GM12892 (cell line): Measurements from ENCODE around the gene JDP2.

Source experiments
- DNase-seq: peaks from one replicate; pipeline ENCODE4 v3.0.0; 2011; ENCODE audit not compliant: insufficient read length
- FAIRE-seq: peaks from 2 replicates; lab custom pipeline; 2011; peaks lifted over from hg19 to GRCh38; lab: Jason Lieb, UNC
- POLR2A ChIP-seq: IDR thresholded peaks from 2 replicates; pipeline ENCODE4 v1.6.1; 2011; ENCODE audit warnings: low read depth, low read length, control low read depth
- POLR2AphosphoS5 ChIP-seq: IDR thresholded peaks from 2 replicates; pipeline ENCODE4 v1.6.1; 2011; ENCODE audit warnings: low read depth, low read length, control low read depth
- TAF1 ChIP-seq: IDR thresholded peaks from 2 replicates; pipeline ENCODE4 v1.6.1; 2011; ENCODE audit warnings: low read depth, mild to moderate bottlenecking, control low read depth, low read length, borderline replicate concordance

Gene JDP2

DNA sequence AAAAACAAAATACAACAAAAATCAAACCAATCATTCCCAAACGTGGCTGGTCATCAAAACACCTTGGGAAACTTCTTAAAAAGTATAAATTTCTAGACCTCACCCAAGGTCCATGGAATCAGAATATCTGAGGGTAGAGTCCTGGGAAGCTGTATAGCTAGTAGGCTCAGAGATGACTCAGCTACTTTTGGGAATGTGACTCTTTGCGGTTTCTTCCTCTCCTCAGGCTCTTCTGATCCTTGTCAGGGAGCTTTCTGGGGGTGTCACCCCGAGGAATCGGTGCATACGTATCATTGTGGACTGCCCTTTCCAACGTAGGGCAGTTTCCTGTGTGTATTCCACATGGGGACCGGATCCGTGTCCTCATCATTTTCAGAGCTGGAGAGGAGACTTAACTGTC lies 14.8 kb downstream of the JDP2 start:
- no peak for FAIRE-seq
- TF ChIP-seq POLR2A (no peak), TAF1 (no peak), POLR2AphosphoS5 (no peak)
- DNase-seq = no peak

DNA sequence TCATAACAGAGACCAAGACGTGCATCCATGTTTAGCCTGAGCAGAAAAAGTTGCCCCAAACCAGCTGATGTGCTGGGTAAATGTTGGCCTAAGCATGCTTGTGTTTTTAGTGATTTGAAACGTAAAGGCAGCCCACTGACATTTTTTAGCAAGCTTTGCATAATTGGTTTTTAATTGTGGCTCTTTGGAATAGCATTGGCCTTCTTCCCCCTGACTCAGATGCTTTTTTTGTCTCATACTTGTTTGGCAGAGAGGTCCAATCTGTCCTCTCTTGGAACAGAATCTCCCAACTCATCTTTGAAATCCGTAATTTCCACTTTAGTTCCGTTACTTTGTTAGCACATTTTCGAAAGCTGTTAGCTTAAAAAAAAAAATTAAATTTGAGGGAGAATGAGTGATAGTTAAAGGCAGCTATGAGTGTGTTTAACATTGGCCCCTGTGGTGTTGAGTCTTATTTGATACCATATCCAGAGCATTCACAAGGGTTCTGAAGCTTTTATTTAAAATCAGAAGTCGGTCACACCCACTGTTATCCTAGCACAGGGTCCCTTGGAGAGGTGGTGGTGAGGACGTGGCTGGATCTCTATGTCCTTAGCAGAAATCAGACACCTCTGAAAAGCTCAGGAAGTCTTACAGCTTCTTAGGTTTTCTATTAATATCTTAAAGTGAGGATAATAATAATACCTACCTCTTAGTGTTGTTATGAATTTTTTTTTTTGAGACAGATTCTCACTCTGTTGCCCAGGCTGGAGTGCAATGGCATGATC lies 15.6 kb downstream of the JDP2 start:
- DNase-seq = no peak
- FAIRE-seq = peak; percentile 24
- TF ChIP-seq POLR2AphosphoS5 = no peak
- no peak for TF ChIP-seq POLR2A
- no peak for TF ChIP-seq TAF1

DNA sequence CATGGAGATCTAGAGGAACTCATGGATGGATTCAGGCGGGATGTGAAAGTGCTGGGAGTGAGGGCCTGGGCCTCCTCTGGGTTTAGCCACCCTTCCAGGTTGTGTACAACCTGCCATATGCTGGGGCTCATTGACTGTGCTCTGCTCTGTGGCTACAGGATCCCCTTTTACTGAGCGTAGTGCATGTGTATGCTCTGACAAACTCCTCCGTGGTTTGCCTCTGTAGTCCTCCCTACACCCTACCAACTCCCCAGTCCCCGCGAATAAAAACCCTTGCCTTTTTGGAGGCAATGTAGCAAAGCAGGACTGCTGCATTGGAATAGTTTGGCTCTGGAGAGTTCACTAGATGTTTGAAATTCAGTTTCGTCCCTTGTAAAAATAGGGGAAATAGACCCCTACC lies 17.4 kb downstream of the JDP2 start:
- no peak for DNase-seq
- peak; percentile 9 for FAIRE-seq
- TF ChIP-seq POLR2AphosphoS5 = no peak
- no peak for TF ChIP-seq TAF1
- no peak for TF ChIP-seq POLR2A

DNA sequence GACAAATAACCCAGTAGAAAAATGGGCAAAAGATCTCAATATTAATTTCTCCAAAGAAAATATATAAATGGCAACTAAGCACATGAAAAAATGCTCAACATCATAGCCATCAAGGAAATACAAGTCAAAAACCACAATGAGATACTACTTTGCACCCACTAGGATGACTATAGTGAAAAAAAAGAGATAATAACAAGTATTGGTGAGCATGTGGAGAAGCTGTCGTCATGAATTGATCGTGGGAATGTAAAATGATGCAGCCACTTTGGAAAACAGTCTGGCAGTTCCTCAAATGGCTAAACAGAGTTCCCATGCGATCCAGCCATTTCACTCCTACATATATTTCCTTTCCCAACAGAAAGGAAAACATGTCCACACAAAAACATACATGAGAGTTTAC lies 18.1 kb downstream of the JDP2 start:
- TF ChIP-seq TAF1 (no peak), POLR2A (no peak), POLR2AphosphoS5 (no peak)
- FAIRE-seq = peak; percentile 54
- DNase-seq = no peak

DNA sequence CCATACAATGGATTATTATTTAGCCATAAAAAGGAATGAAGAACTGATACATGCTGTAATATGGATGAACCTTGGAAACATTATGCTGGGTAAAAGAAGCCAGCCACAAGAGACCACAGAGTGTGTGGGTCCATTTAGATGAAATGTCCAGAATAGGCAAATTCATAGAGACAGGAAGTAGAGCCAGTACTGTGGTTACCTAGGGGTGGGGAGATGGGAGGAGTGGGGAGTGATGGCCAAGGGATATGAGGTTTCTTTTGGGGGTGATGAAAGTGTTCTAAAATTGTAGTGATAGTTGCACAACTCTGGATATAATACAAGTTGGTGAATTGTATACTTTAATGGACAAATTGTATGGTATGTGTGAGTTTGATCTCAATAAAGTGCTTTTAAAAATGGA lies 18.6 kb downstream of the JDP2 start:
- DNase-seq (no peak), FAIRE-seq (no peak)
- TF ChIP-seq TAF1 = no peak
- no peak for TF ChIP-seq POLR2A
- TF ChIP-seq POLR2AphosphoS5 = no peak

DNA sequence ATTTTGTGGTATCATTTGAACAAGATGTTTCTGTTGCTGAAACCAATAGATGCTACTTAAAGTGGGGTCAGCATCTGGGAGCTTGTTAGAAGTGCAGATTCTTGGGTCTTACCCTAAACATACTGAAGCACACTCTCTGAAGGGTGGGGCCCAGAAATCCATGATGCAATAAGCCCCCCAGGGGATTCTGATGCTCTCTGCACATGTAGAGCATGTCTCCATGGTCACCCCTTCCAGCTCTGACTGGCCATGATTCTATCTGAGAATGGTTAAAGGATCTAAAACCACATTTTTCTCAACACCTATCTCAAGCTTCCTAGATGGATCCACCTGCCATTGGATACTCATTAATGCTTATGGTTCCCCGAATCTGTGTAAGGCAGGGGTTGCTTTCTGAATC lies 20.4 kb downstream of the JDP2 start:
- TF ChIP-seq TAF1 (no peak), POLR2A (no peak), POLR2AphosphoS5 (no peak)
- FAIRE-seq = no peak
- no peak for DNase-seq

DNA sequence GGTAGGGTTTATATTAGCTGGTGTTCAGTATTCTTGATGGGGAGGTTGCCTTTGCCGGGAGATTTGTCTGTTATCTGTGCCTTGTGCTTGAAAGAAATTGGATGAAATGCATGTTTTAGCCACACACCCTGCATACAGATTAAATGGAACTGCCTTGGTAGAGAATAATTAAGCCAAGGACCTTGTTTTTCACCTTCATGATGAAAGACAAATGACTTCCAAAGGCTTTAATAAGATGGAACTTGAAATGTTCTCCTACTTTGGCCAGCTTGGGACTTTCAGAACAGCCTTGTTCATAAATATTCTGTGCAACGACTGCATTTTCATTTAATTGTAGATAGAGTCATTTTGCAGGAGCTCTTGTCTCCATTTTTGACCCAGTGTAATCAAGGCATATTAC lies 21.2 kb downstream of the JDP2 start:
- DNase-seq (no peak), FAIRE-seq (no peak)
- TF ChIP-seq POLR2AphosphoS5 (no peak), POLR2A (no peak)

DNA sequence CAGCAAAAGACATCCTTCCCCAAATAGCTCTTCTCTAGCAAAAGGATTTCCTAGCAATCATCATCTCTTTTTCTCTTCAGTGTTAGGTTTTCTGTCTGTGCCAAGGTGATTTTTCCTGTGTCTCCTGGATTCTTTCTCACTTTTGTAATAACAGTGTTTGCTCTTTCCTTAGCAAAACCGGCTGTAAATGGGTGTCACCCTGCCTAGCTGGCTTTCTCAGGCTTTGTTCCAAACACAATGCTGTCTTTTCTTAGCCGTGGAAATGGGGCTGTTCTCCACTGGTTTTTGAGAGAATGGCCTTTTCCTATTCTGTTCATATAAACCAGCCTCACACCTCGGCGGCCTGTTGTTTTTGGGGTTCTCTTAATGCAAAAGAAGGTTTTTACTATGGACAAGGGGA lies 21.9 kb downstream of the JDP2 start:
- DNase-seq = no peak
- FAIRE-seq = no peak
- TF ChIP-seq POLR2A = no peak
- TF ChIP-seq TAF1 = no peak
- TF ChIP-seq POLR2AphosphoS5 = no peak

DNA sequence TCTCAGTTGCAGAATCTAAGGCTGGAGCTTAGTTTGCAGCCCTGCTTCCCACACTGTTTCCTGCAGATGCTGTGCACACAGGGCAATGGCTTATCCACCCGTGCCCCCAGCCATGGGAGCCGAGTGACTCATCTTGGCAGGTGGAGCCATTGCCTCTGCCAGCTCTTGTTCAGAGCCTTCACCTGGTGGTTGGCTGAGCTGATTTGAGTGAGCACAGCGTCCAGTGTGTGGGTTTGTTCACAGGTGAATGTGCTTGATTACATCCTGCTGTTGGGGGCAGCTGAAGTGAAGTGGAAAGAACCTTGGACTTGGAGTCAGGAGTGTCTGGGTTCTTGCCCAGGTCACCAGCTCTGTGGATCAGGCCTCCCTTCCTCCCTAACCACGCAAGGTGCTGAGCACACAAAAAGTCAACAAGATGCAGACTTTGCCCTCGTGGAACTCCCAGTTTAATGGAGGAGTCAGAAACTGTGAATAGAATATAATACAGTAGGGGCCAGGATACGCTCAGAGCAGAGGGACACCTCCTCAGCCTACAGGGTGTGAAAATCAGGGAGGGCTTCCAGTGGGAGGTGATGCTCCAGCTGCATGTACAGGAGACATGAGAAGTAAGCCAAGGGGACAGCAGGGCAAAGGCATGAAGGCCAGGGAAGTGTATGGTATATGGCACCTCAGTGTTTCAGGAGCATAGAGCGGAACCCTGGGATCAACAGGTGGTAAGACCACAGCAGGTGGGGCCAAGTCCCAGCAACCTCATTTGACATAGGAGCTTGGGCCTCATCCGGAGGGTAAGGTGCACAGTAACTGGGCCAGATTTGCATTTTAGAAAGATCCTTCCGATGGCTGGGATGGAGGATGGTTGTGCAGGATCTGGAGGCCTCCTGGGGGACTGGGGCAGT lies 22.8 kb downstream of the JDP2 start:
- FAIRE-seq (no peak), DNase-seq (no peak)
- no peak for TF ChIP-seq TAF1
- no peak for TF ChIP-seq POLR2A
- TF ChIP-seq POLR2AphosphoS5 = no peak

DNA sequence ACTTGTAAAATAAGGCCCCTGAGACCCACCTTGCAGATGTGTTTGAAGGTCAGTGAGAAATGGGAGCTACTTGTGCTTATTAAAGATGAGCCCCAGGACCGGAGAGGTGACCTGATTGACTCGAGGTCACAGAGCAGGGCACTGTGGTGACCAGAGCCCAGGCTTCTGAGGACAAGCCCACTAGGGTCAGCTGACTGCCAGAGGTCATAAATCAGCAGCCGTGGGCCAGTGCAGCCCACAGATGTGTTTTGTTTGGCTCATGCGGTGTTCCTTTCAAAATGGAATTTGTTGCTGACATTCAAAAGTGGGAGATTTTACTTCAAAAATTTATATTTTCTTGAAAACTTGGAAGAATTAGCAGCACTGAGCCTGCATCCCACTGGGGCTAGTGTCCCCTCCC lies 24.5 kb downstream of the JDP2 start:
- FAIRE-seq = no peak
- TF ChIP-seq POLR2AphosphoS5 (no peak), TAF1 (no peak), POLR2A (no peak)
- DNase-seq = no peak

DNA sequence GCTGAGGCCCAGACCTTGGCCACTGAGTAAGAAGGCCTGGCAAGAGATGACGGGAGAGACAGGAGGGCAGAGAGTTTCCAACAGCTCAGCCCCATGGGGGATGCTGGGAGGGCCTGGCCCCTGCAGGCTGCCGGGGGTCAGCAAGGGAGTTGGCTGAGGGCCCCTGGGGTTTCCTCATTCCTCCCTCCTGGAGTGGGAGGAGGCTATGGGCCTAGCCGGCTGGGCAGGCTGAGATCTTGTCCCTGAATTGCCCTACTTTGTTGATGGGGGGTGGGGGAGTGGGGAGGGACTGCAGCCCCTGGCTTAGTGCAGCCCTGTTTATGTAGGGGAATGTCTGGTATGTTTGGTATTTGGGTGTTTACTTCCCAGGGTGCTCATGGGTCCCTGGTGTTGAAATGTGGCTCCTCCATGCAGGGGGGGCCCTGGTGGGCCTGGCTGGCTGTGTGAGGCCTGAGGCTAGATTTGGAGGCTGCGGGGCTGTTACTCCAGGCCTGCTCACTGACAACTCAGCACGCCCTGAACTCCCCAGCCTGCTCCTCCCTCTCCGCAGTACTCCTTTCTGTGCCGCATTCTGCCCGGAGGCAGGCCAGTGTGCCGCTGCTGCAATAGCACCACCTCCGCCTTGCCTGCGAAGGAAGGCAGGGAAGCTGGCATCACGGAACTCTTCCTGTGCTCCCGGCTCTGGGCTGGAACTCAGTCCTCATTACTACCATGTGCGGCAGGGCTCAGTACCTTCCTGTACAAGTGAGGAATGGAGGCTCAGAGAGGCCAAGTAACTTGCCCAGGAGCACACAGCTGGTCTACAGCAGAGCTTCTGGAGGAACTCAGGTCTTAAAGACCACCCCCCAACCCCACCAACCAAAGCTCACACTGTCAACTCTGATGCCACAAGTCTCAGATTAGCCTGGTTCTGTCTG lies 25.3 kb downstream of the JDP2 start:
- no peak for TF ChIP-seq POLR2A
- no peak for TF ChIP-seq TAF1
- TF ChIP-seq POLR2AphosphoS5 = no peak
- FAIRE-seq = no peak
- DNase-seq = no peak
